NCI-H460 (cell line): ENCODE results near the gene KBTBD4. TPM values are rescaled to one million over a fixed set of nuclear protein-coding genes. Genes with fewer than 3 reads are reported as not detected.
"Not testable (repeated sequence)": the region's sequence is repeated elsewhere in the genome, so short reads cannot be mapped to it uniquely, and the experiment has no call there.

ENCODE experiments used
- DNase-seq: peaks from one replicate; pipeline ENCODE4 v3.0.0-alpha.2; 2016; ENCODE audit warnings: low read depth; ENCODE audit errors: extremely low read depth
- small RNA-seq, 2 experiments: library from RNA; depleted of rRNA; stranded (forward); fragments of <200 nt; gene quantifications; one replicate each; pipeline ENCODE3, GENCODE V24; 2014
- total RNA-seq: library from RNA; depleted of rRNA; stranded (reverse); fragments of >200 nt; shearing (Covaris generic); gene quantifications from 2 replicates; pipeline ENCODE4 v1.2.3, GENCODE V29; 2014; rRNA removed

The KBTBD4 gene
- total RNA-seq, 1 experiment from 2014 or later: 10.9 TPM

DNA sequence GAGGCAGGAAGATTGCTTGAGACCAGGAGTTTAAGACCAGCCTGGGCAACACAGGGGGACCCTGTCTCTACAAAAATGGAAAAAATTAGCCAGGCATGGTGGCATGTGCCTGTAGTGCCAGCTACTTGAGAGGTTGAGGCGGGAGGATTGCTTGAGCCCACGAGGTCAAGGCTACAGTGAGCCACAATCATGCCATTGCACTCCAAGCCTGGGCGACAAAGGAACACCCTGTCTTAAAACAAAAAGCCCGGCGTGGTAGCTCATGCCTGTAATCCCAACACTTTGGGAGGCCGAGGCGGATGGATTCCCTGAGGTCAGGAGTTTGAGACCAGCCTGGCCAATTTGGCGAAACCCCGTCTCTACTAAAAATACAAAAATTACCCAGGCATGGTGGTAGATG, 48.0 kb downstream of the KBTBD4 start:
- DNase-seq: not testable (repeated sequence)

- DNase-seq: no peak
These were observed 48.8 kb downstream of the KBTBD4 start for GRCh38 chr11:47529951-47530350.

DNA sequence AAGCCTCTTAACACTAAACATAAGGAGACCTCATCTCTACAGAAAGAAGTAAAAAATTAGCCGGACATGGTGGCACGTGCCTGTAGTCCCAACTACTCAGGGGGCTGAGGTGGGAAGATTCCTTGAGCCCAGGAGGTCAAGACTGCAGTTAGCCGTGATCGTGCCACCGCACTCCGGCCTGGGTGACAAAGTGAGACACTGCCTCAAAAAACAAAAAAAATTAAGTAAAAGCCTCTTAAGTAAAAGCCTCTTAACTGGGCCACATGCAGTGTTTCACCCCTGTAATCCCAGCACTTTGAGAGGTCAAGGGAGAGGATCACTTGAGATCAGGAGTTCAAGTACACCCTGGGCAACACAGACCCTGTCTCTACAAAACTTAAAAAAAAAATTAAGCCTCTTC, 51.6 kb downstream of the KBTBD4 start:
- DNase-seq: no peak

GRCh38 chr11:47526032-47526431, 52.7 kb downstream of the KBTBD4 start:
- not testable (repeated sequence) for DNase-seq

- DNase-seq: no peak
These were observed 54.4 kb downstream of the KBTBD4 start for GRCh38 chr11:47524291-47524874.

DNA sequence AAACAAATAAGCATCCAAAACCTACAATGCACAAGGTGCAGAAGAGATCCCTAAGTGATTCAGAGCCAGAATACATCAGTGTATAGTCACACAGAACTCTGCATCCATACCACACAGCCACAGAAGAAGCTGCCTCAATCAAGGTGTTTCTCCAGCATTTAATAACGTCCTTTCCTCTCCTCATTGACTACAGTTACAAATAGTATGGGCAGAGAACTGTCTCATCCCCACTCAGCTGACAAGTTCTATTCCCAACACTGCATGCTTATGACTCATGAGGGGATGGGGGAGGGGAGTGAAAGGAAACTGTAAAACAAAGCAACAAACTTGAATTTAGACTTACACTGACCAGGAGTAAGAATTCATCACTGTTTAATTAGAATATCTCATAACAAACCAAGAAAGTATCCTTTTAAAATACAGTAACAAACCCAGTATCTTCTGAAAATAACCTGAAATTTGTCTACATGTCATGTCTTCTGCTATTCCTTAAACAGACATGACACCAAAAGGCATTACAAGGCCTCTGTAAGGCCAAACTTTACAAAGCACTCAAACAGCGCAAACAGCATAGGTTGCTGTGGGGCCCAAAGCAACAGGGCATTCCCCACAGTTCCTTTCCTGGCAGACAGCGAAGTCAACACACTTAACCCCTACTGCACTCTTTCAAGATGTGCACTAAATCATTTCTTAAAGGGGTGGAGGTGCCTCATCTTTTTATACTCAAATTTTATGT, 55.1 kb downstream of the KBTBD4 start:
- peak; percentile 24 for DNase-seq

Small RNA genes lying within 50 kb of the gene (small RNA-seq; reads per million reads assigned to genes)
- gene RN7SL652P (0 reads per million in 2 experiments), gene RNU5E-10P (0 to 0.02 reads per million in 2 experiments)

Other genes with a start within 250 kb of the KBTBD4 start
- gene MYBPC3, start 226.3 kb downstream of the KBTBD4 start, total RNA-seq: 0.05 TPM in 1 of 2 replicates, not detected in the other
- not detected in 2 replicates for gene SPI1, start 200.4 kb downstream of the KBTBD4 start, total RNA-seq
- 12.0 and 12.9 TPM in 2 replicates for gene SLC39A13, start 170.4 kb downstream of the KBTBD4 start, total RNA-seq
- 120 and 123 TPM in 2 replicates for gene PSMC3, start 152.5 kb downstream of the KBTBD4 start, total RNA-seq
- gene RAPSN, start 129.8 kb downstream of the KBTBD4 start, total RNA-seq: 0.17 TPM in 1 of 2 replicates, not detected in the other
- 60.3 and 74.4 TPM in 2 replicates for gene CELF1, start 25.8 kb downstream of the KBTBD4 start, total RNA-seq
- 51.0 and 54.8 TPM in 2 replicates for gene PTPMT1, start 13.4 kb downstream of the KBTBD4 start, total RNA-seq
- gene NDUFS3, start 104 bp upstream of the KBTBD4 start, total RNA-seq: 41.8 and 46.6 TPM in 2 replicates
- gene FAM180B, start 7.7 kb upstream of the KBTBD4 start, total RNA-seq: not detected in 2 replicates
- gene C1QTNF4, start 15.4 kb upstream of the KBTBD4 start, total RNA-seq: not detected in 2 replicates
- 66.1 and 72.3 TPM in 2 replicates for gene MTCH2, start 63.6 kb upstream of the KBTBD4 start, total RNA-seq
- 0.49 and 2.2 TPM in 2 replicates for gene AGBL2, start 136.4 kb upstream of the KBTBD4 start, total RNA-seq
- 52.2 and 69.4 TPM in 2 replicates for gene FNBP4, start 188.4 kb upstream of the KBTBD4 start, total RNA-seq